GM18868 (cell line): Measurements from ENCODE around the gene SUSD6.
A peak's percentile ranks its signal among the peaks of the same experiment; 100 is the strongest.
"Not testable (repeated sequence)": the region's sequence is repeated elsewhere in the genome, so short reads cannot be mapped to it uniquely, and the experiment has no call there.

Experiments used
- ATAC-seq: cut with Tn5 transposase; IDR thresholded peaks from one replicate; pipeline ENCODE4 v1.9.1; 2021; ENCODE audit warnings: mild to moderate bottlenecking, moderate library complexity; ENCODE audit not compliant: unreplicated experiment

The SUSD6 gene

DNA sequence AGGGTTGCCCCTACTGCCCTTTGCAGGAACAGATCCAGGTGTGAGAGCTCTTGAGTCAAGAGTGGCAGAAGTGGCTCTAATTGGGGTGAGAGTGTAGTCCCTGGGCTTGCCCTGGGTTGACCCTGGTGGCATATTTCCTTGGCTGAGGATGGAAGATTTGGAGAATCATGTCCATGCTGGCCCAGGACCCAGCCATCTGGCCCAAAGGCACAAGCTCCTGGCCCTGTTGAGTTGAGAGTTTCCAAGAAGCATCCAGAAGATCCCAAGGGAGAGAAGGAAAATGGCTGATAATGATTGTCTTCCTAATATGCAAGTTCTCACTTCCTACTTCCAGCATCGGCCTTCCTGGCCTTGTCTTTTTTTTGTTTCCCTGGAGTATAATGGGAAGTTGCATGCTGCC, 100.1 kb downstream of the SUSD6 start:
- no peak for ATAC-seq

DNA sequence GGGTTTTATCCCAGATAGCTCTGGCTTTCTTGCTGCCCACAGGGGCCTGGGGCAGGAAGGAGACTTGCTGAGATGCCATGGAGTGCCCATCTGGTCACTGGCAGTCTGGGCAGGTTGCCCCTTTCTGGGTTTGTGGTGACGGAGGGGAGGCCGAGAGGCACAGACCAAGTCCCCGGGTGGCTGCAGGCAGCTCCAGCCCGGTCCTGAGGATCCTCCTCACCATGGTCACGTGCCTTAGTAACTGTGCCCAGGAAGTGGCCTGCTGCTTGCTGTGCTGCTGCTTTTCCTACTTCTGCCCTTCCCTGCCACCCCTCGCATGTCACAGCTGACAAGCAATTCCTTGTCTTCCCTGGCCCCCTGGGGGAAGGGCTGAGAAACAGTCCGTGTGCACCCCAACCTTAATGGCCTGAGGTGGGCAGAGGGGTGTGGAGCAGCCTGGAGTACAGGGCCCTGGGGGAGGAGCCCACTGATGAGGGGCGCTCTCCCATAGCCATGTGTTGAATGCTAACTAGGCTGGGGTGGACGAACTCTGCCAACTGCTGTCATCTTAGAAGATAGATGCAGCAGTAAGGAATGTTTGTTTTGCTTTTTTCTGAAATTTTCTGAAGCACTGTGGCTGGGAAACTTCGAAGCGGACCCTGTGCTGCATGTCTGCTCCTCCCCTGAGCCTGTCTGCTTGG, 100.6 kb downstream of the SUSD6 start:
- ATAC-seq: no peak

DNA sequence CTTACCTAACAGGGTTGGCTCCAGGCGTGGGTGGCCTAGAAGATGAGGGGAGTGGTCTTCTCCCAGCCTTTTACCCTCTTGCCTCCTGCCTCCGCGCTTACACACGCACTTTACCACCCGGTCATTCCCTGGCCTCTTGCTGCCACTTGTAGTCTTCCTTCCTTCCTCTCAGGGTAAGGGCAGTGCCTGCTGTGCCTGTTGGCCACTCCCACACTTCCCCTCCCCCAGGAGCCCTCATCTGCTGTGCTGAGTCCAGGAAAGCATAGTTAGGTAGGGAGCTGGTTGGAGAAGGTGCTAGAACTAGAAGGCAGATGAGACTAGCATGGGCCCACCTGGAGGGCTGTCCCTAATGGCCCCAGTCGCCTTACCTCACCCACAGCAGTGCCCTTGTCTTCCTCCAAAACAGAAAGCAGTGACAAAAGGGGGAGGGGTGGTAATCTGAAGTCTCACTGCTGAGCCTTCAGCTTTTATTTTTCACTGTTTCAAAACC, 101.2 kb downstream of the SUSD6 start:
- no peak for ATAC-seq

DNA sequence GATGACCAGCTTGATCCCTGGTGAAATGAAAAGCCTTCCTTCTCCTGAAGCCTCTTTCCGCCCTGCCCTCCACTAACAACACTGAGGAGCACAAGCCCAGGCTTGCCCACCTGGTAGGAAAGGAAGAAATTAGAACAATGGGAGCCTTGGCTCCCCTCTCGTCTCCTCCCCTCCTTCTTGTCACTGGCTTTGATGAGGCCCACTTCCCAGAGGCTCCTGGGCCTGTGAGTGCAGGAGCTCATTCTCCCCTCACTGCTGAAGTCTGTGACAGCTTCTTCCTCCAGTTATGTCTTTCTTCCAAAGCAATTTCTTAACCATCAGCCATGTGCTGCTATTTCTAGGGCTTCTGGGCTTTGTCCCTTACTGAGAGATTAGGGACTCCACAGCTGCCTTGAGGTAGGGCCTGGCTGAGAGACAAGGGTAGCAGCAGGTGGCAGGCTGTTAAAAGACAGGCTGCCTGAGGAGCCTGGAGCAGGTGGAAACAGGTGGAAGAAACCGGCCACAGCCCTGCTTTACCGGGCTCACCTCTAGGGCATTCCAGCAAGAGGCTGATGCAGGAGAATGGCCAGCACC, 101.9 kb downstream of the SUSD6 start:
- ATAC-seq: no peak

DNA sequence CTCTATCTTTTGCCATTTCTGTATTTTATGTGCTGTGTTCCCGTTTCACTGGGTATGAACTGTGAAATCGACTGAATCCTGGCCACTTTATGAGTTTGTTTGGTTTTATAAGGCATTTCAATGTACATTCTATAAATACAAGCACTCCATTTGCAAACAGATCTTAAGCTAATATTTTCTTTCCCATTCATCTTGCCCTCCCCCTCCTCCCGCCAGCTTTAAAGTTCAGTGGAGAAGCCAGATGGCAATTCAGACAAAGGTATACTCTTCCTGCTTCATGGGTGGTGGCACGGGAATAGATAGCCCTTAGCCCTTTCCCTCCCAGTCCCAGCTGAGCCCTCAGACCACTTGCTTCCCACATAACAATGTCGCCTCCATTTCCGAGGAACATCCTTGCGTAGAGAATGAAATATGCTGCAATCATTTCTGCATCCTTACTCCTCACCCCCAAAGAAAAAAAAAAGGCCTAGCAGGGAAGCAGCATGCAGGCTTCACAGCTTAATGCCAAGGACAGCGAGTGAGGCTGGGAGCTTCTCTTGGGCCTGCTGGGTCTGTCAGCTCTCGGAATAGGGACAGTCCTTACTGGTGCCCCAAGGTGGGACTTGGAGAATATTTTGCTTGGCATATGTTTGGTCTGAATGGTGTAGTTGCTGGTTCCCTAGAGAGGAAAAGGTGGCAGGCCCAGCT, 102.7 kb downstream of the SUSD6 start:
- no peak for ATAC-seq

DNA sequence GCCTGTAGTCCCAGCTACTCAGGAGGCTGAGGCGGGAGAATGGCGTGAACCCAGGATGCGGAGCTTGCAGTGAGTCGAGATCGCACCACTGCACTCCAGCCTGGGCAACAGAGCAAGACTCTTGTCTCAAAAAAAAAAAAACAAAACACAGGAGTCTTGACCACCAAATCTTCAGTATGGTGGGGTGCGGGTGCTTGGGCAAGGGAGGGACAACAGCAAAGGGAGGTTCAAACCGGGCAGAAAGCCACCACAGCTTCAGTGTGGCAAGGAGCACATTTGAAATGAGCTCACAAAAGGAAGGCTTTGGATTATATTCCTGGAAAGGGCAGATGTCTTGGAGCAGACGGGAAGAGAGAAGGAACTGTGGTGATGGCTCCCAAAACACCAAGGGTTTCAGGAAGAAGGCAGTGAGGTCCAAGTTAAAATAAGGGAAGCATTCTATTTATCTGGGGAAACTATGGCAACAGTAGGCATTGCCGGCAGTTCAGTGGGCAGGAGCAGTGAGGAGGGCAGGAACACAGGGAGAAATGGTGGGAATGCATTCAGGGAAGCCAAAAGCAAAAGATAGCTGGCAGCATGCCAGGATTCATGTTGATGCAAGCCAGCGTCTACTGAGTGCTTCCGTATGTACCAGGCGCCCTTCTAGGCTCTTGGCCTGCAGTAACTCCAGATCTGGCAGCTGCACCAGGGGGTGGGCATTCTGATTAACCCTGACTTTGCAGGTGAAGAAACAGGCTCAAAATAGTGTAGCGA, 104.5 kb downstream of the SUSD6 start:
- ATAC-seq: no peak

DNA sequence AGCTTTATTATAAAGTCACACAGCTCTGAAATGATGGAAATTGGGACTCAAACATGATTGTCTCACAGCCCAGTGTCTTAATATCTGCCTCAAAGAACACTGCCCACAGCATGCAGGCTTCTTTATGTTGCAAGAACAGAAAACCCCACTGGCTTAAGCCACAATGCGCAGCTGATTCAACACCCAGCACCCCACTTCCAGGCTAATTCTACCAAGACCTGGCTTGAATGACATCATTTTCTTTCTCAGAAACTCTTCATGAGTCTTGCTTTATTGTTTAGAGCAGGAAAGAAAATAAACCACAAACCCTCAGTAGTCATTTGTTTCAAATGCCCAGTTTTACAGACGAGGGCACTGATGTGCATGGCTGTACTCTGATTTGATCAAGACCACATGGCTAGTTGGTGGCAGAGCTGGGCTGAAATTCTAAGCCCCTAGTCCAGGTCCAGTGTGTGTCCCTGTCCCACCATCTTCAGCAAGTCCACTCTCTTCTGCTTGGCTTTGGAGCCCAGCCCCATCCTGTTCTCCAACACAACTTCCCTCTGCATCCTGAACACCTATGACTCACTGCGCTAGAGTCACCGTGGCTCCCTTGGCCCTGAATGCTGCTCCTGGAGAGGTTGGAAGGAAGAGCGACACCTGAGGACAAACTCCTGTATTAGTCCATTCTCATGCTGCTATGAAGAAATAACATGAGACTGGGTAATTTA, 105.2 kb downstream of the SUSD6 start:
- no peak for ATAC-seq

DNA sequence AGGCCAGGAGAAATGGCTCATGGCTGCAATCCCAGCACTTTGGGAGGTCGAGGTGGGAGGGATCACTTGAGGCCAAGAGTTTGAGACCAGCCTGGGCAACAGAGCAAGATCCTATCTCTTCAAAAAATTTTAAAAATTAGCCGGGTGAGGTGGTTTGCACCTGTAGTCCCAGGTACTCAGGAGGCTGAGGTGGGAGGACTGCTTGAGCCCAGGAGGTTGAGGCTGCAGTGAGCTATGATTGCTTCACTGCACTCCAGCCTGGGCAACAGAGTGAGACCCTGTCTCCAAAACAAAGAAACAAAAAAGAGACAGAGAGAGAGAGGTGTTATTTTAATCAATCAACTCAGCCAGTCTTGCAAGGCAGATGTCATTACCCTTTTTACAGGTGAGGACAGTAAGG, 107.2 kb downstream of the SUSD6 start:
- not testable (repeated sequence) for ATAC-seq

DNA sequence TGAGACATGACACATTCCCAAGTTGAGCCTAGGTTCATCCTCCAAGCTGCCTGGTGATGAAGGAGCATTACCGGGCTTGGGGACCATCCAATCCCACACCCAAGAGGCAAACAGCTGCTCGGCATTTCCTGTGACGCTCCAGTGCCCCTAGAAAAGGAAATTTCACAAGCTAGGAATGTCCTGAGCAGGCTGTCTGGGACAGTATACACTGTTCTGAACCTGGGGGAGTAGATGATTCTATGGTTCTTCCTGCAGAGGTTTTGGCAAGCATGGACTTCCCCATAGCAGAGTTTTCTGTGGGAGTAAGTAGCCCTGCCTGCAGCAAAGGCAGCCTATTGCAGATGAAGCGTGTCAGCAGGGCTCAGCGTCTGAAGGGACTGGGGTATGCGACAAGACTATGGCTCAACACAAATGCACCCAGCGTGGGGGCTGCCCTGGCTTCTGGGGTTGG, 108.1 kb downstream of the SUSD6 start:
- no peak for ATAC-seq

DNA sequence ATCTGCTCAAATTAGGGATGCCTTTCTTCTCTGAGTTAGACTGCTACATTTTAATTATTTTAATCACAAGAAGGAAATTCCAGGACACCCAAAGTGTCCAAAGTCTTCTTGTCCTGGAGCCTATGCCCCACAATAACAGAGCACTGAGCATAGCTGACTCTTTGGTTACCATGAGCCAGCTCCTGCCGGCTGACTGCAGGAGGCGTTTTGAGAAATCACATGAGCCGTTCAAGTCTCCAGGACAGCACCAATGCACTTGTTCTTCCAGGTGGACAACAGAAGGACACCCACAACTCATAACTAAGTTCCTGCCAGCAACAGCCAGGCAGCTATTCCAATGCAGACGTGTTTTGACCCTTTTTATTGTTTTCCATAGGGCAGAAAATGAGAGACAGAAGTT, 109.5 kb downstream of the SUSD6 start:
- ATAC-seq: no peak

DNA sequence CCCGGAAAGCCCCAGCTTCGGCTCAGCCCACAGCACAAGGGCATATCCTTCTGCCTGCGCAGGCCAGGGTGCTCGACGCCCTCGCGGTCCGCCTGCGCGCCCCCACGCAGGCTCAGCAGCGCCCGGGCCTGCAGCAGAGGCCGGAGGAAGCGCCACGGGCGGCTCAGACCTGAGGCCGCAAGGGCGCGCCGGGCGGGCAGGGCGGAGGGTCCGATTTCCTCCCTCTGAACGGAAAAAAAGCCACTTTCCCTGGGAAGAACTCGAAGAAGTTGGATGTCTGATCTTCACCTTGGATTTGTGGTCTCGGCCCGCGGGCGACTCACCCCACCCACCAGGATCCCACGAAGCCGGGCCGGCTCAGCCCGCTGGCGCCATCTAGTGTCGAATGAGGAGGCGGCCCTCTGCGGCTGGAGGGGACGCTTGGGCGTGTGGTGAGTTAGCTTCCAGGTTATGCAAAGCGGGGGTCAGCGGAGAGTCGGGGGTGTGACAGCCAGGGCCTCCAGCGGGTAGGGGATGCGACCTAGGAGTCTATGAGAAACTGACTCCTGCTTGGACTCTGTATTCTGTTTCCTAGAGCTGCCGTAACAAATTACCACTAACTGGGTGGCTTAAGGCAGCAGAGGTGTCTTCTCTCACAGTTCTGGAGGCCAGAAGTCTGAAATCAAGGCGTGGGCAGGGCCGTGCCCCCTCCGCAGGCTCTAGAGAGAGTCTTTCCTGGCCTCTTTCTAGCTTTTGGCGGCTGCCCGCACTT, 115.5 kb downstream of the SUSD6 start:
- peak; percentile 88 for ATAC-seq

DNA sequence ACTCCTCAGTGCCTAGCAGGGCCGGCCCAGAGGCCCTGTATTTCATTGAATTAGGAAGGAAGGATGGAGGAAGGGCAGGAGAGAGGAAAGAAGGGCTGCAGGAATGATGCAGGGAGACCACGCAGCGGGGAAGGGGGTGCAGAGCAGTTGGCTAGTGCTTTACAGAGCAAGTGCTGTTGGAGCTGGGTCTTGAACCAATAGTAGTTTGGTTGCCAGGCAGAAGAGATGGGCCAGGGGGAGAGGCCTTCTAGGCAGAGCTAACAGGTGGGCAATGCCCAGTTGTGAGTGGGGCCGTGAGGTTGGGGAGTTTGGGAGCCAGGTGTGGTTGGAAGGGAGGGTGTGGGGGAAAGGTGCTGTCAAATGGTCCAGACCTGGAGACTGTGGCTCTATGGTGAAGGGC, 116.5 kb downstream of the SUSD6 start:
- no peak for ATAC-seq

DNA sequence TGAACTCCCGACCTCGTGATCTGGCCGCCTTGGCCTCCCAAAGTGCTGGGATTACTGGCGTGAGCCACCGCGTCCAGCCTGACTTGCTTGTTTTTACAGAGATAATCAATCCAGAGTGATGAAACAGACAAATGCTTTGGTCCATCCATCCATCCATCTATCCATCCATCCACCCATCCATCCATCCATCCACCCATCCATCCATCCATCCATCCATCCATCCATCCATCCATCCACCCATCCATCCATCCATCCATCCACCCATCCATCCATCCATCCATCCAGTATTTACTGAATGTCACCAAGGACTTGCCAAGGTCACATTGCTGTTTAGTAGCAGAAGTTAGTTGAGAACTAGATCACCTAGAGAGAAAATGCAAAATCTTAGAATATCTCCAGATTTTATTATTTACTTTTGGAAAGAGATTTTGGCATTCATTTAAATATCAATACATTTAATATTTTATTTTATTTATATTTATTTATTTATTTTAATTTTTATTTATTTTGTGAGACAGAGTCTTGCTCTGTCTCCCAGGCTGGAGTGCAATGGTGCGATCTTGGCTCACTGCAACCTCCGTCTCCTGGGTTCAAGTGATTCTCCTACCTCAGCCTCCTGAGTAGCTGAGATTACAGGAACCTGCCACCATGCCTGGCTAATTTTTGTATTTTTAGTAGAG, 120.7 kb downstream of the SUSD6 start:
- not testable (repeated sequence) for ATAC-seq

DNA sequence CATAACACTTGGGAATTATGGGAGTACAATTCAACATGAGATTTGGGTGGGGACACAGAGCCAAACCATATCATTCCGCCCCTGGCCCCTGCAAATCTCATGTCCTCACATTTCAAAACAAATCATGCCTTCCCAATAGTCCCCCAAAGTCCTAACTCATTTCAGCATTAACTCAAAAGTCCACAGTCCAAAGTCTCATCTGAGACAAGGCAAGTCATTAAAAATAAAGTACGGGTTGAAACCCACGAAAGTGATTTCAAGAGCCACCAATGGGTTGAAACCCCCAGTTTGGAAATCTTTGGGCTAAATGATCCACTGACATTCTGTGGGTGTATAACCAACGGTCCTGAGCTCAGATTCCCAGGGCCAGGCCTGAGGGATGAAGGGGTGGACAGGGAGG, 125.0 kb downstream of the SUSD6 start:
- not testable (repeated sequence) for ATAC-seq

DNA sequence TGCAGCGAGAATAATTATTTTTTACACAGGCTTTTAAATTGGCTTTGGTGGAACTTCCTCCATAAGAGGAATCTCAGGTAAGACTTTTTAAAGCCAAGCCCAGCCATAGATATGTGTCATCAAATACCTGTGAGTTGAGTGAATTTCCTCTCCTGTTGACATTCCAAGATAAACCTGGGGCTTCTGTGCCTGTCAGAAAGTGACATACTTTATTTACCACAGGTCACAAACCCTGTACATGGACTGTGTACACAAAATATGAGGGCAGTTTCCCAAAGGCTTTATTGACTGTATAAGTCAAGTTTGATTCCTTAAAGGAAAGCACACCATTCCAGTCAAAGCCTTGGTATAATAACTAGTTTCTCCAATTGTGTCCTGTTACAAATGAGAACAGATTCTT, 129.7 kb downstream of the SUSD6 start:
- no peak for ATAC-seq

DNA sequence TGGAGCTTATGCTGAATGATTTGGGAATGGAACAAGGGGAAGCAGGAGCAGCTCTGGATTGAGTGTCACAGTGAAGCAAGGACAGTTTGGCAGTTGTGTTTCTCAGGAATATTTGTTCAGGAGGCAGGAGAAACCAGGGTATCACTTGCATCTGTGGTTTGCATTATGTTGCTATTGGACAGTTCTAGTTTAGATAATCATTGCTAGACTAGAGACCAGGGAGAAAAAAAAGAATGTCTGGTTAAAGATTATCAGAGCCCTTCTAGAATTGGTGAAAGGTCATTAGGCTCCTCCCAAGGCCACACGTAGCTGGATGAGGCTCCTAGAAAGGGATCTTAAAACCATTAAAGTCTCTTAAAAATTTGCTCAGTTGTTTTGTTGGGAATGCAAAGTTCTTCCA, 138.6 kb downstream of the SUSD6 start:
- ATAC-seq: no peak

DNA sequence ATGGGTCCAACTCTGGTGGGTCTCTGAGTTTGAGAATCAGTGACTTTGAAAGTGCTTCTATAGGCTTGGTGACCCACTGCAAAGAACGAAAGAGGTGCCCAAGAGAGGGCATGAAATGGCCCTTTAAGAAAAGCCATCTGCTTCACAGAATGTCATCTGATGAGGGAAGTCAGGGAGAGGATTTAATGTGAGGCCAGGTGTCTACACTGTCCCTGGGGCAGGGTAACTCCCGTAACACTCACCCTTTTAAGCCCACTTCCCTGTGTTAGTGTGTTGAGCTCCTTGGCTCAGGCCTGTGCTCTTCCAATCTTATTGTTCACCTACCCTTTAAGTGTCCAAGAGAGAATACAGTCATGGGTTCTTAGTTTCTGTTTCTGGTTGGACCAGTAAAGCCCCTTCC, 139.1 kb downstream of the SUSD6 start:
- ATAC-seq: no peak

DNA sequence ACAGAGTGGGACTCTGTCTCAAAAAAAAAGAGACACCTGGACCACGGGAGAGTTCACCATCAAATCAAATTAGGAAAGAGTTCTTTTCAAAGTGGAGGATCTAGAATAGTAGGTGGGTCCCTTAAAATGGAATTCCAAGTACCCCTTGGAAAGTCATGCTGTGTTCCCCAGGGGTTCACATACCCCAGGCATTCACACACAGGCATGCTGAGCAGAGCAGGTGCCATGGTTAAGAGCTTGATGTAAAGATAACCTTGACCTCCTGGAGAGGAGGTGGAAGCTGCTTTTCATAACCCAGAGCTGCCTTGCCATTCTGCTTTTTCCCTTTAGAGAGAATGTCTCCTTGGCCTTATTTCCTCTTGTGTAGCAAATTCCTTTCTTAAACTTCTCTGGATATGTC, 141.4 kb downstream of the SUSD6 start:
- ATAC-seq: no peak

DNA sequence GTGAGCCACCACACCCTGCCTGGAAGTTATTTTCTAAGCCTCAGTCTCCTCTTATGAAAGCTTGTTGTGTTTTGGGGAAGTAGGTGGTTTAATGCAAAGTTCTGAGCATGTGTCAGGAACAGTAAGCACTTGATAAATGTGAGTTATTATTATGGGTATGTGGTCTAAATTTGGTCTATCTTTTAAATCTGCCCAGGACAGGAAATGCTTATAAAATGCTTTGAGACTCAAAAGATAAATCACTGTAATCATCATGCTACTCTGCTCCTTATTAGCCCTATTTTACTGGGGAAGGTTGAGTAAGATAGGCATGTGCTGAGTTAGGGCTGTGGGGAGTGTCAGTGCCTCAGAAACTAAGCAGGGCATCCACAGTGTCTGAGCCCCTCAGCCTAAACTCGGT, 142.5 kb downstream of the SUSD6 start:
- ATAC-seq: no peak

DNA sequence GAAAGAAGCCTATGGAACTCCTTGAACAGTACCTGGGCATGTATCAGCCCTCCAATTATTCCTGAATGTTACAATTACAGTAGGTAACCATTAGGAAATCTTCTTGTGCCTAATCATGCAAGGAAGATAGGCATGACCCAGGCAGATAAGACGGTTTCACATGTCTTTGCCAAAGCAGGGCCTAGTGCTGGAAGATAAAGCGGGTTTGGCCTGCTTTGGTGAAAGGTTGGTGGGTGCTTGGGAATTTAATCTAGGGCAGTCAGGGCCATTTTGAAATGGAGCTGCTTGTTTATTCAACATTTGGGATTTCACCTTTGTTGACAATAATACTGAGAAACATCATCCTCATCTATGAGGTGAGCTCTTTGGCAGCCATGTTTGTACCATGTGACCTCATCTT, 143.1 kb downstream of the SUSD6 start:
- ATAC-seq: no peak
